RWPE1 (cell line): ENCODE measurements around the gene PCDHGA1.

Source experiments
- CTCF ChIA-PET: fragments of 350-600 bp; sonication (Branson Sonifier 250); formaldehyde crosslinking; extraction: SDS; loops from one replicate; lab custom pipeline; 2021; lab: Yijun Ruan, JAX
- POLR2A ChIA-PET: fragments of 400-600 bp; formaldehyde crosslinking; extraction: SDS; loops from one replicate; lab custom pipeline; 2020; ENCODE audit warnings: antibody characterized with exemption; ENCODE audit not compliant: low non-redundant PET; lab: Yijun Ruan, JAX
- DNase-seq: peaks from one replicate; pipeline ENCODE4 v3.0.0; 2012; ENCODE audit warnings: low spot score
- H3K27ac ChIP-seq: fragments of 450-650 bp; 2 replicates; pipeline ENCODE4 v1.5.1; 2017
- TF ChIP-seq, protein P1 (sequence below): fragments of 450-650 bp; conservative IDR thresholded peaks from 2 replicates; pipeline ENCODE4 v1.5.1; 2017; ENCODE audit warnings: low read depth, mild to moderate bottlenecking

PCDHGA1 gene

DNA sequence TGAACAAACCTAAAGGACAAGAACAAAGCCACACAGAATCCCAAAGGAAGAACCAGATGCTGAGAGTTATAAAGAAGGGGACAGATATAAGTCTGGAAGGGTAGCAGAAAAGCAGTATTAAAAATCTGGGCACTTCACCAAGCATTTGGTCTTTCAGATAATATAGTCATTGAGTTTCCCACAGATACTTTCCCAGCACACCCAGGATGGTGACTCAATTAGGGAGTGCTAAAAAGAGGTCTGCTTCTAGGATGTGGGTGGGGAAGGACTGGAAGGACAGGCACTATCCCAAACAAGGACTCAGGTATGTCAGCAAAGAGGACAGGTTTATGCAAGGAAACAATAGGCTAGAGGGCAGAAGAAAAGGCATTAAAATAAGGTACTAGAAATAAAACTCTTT, 229.1 kb downstream of the PCDHGA1 start:
- CTCF ChIA-PET = interaction anchor here (0.6 kb wide), 1 partner anchor 35 kb away, joined by 5 read pairs; no protein-coding TSS in a partner anchor
- POLR2A ChIA-PET = no interaction called here
- TF ChIP-seq, protein P1, sequence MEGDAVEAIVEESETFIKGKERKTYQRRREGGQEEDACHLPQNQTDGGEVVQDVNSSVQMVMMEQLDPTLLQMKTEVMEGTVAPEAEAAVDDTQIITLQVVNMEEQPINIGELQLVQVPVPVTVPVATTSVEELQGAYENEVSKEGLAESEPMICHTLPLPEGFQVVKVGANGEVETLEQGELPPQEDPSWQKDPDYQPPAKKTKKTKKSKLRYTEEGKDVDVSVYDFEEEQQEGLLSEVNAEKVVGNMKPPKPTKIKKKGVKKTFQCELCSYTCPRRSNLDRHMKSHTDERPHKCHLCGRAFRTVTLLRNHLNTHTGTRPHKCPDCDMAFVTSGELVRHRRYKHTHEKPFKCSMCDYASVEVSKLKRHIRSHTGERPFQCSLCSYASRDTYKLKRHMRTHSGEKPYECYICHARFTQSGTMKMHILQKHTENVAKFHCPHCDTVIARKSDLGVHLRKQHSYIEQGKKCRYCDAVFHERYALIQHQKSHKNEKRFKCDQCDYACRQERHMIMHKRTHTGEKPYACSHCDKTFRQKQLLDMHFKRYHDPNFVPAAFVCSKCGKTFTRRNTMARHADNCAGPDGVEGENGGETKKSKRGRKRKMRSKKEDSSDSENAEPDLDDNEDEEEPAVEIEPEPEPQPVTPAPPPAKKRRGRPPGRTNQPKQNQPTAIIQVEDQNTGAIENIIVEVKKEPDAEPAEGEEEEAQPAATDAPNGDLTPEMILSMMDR = no peak
- DNase-seq = peak; percentile 59
- H3K27ac ChIP-seq = no peak overlapping the region

DNA sequence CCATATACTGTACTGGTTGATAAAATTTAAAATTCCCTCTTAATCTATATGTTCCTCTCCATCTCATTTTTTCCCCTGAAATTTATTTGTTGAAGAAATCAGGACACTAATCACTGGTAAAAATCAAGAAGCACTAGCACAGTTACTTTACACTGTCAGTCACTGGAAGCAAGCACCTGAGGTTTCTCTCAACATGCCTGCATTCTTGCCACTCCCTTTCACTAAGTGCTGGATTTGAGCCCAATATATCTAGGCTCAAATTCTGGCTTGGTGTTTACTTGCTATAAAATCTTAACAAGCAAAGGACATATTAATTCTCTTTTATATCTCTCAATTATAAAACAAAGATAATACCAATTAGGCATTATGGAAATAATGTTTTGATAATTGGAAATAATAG, 229.8 kb downstream of the PCDHGA1 start:
- peak; percentile 34 for DNase-seq
- POLR2A ChIA-PET = no interaction called here
- peak overlapping the region; percentile 74; the same call in 1 of the 2 replicates for H3K27ac ChIP-seq
- CTCF ChIA-PET = interaction anchor here (0.6 to 1.3 kb wide), 15 partner anchors 23 to 361 kb away, joined by 3 to 7 read pairs (median 4); partner anchors contain the start of genes DIAPH1, PCDHB11 and PCDHB14
- TF ChIP-seq, protein P1 = no peak

DNA sequence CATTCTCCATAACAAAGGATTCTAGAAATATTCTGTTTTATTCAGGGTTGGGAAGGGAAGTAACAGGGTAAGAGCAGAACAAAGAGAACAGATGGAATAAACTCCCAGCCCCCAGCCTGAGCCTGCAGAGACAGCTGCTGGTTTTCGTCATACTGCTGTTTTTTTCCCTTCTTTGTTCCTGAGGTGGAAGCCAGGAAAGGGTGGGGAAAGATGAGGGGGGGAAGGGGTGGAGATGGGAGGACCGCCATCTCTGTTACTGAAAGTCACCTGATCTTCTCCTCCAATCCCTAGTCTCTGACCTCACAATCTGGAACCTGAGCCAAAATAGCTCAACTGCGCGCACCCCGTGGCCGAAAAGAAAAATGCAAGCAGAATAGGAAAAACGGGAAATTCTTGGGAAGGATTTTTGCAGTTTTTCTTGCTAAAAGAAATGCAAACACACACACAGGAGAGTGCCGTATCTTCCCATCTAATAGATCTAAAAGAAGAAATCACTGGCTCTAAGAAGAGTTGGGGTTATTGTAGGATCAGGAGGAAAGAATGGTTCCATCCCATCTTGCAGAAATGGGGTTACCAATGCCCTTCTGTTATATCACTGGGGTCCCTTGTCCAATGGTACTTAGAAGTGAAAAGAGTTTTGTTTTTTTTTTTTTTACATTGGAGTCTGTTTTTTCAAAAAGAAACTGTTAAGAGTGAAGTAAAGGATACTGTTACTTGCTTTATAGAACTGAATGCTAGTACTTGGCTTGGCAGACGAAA, 230.6 kb downstream of the PCDHGA1 start:
- DNase-seq = peak; percentile 96
- ChIA-PET CTCF (interaction anchor here (0.6 to 1.3 kb wide), 21 partner anchors 10 to 536 kb away, joined by 3 to 7 read pairs (median 4); partner anchors contain the start of genes DIAPH1, PCDHB11, PCDHB14 and PCDHB6), POLR2A (no interaction called here)
- peak overlapping the region; percentile 74 for H3K27ac ChIP-seq
- TF ChIP-seq, protein P1 = peak; percentile 93
